Measurements from ENCODE around the gene ZBTB16.

The ZBTB16 gene

GRCh38 chr11:114125531-114125930 is 66.0 kb downstream of the ZBTB16 start:
- no peak for DNase-seq
- H3K27me3 ChIP-seq (ENCODE audit: insufficient read depth, low read depth, severe bottlenecking): no peaks in the 10 kb centered on the region
- no peaks in the 10 kb centered on the region for H3K36me3 ChIP-seq
- TF ChIP-seq CTCF (IDR thresholded peaks at IDR 0.05; ENCODE audit: low read depth, low read length): no peak
- no peaks in the 10 kb centered on the region for H3K9me3 ChIP-seq (ENCODE audit: severe bottlenecking)
- H3K4me3 ChIP-seq (ENCODE audit: low read depth, low read length): no peak overlapping the region
- no peak overlapping the region for H3K27ac ChIP-seq

GRCh38 chr11:114125959-114126358 is 66.4 kb downstream of the ZBTB16 start:
- no peak overlapping the region for H3K27ac ChIP-seq
- DNase-seq: no peak
- no peak for TF ChIP-seq CTCF (IDR thresholded peaks at IDR 0.05; ENCODE audit: low read depth, low read length)
- no peak overlapping the region for H3K4me3 ChIP-seq (ENCODE audit: low read depth, low read length)
- H3K27me3 ChIP-seq (ENCODE audit: insufficient read depth, low read depth, severe bottlenecking): no peaks in the 10 kb centered on the region
- no peaks in the 10 kb centered on the region for H3K36me3 ChIP-seq
- H3K9me3 ChIP-seq (ENCODE audit: severe bottlenecking): no peaks in the 10 kb centered on the region

- Histone ChIP-seq H3K27me3 (ENCODE audit: insufficient read depth, low read depth, severe bottlenecking) (no peaks in the 10 kb centered on the region), H3K27ac (no peak overlapping the region), H3K36me3 (no peaks in the 10 kb centered on the region), H3K4me3 (ENCODE audit: low read depth, low read length) (no peak overlapping the region), H3K9me3 (ENCODE audit: severe bottlenecking) (no peaks in the 10 kb centered on the region)
- no peak for TF ChIP-seq CTCF (IDR thresholded peaks at IDR 0.05; ENCODE audit: low read depth, low read length)
- no peak for DNase-seq
Measured at GRCh38 chr11:114128399-114128798, 68.9 kb downstream of the ZBTB16 start.

- H3K9me3 ChIP-seq (ENCODE audit: severe bottlenecking): no peaks in the 10 kb centered on the region
- H3K27me3 ChIP-seq (ENCODE audit: insufficient read depth, low read depth, severe bottlenecking): no peaks in the 10 kb centered on the region
- H3K27ac ChIP-seq: no peak overlapping the region
- no peak for TF ChIP-seq CTCF (IDR thresholded peaks at IDR 0.05; ENCODE audit: low read depth, low read length)
- H3K36me3 ChIP-seq: no peaks in the 10 kb centered on the region
- H3K4me3 ChIP-seq (ENCODE audit: low read depth, low read length): no peak overlapping the region
- no peak for DNase-seq
Measured at GRCh38 chr11:114129142-114129541, 69.6 kb downstream of the ZBTB16 start.

GRCh38 chr11:114129699-114130098 is 70.2 kb downstream of the ZBTB16 start:
- no peak overlapping the region for H3K4me3 ChIP-seq (ENCODE audit: low read depth, low read length)
- TF ChIP-seq CTCF (IDR thresholded peaks at IDR 0.05; ENCODE audit: low read depth, low read length): no peak
- no peak for DNase-seq
- no peaks in the 10 kb centered on the region for H3K27me3 ChIP-seq (ENCODE audit: insufficient read depth, low read depth, severe bottlenecking)
- no peak overlapping the region for H3K27ac ChIP-seq
- no peaks in the 10 kb centered on the region for H3K36me3 ChIP-seq
- H3K9me3 ChIP-seq (ENCODE audit: severe bottlenecking): no peaks in the 10 kb centered on the region

GRCh38 chr11:114130115-114130576 is 70.6 kb downstream of the ZBTB16 start:
- Histone ChIP-seq H3K9me3 (ENCODE audit: severe bottlenecking) (no peaks in the 10 kb centered on the region), H3K36me3 (no peaks in the 10 kb centered on the region), H3K27ac (no peak overlapping the region), H3K27me3 (ENCODE audit: insufficient read depth, low read depth, severe bottlenecking) (no peaks in the 10 kb centered on the region), H3K4me3 (ENCODE audit: low read depth, low read length) (no peak overlapping the region)
- no peak for DNase-seq
- no peak for TF ChIP-seq CTCF (IDR thresholded peaks at IDR 0.05; ENCODE audit: low read depth, low read length)

Data from WERI-Rb-1 (cell line).